SJCRH30 (cell line): ENCODE data around the gene GAL3ST3. TPM values are rescaled to one million over a fixed set of nuclear protein-coding genes. Genes with fewer than 3 reads are reported as not detected.
A peak's percentile ranks its signal among the peaks of the same experiment; 100 is the strongest.
"Not testable (repeated sequence)": the region's sequence is repeated elsewhere in the genome, so short reads cannot be mapped to it uniquely, and the experiment has no call there.

Experiments
- DNase-seq, 2 experiments: peaks; one replicate each; pipeline ENCODE4 v3.0.0-alpha.2; 2015 to 2020
- H3K27ac ChIP-seq: fragments of 250-450 bp; sonication (Bioruptor Pico); 2 replicates; pipeline ENCODE4 v1.5.1; 2020; ENCODE audit warnings: mild to moderate bottlenecking, moderate library complexity
- H3K27me3 ChIP-seq: fragments of 250-450 bp; sonication (Bioruptor Pico); 2 replicates; pipeline ENCODE4 v1.5.1; 2020; ENCODE audit warnings: mild to moderate bottlenecking, moderate library complexity
- H3K36me3 ChIP-seq: fragments of 250-450 bp; sonication (Bioruptor Pico); 2 replicates; pipeline ENCODE4 v1.5.1; 2020; ENCODE audit warnings: mild to moderate bottlenecking, moderate library complexity
- H3K4me1 ChIP-seq: fragments of 250-450 bp; sonication (Bioruptor Pico); 2 replicates; pipeline ENCODE4 v1.5.1; 2020; ENCODE audit warnings: mild to moderate bottlenecking, moderate library complexity
- H3K4me3 ChIP-seq: fragments of 250-450 bp; sonication (Bioruptor Pico); 2 replicates; pipeline ENCODE4 v1.5.1; 2020; ENCODE audit warnings: mild to moderate bottlenecking, moderate library complexity
- H3K9me3 ChIP-seq: fragments of 250-450 bp; sonication (Bioruptor Pico); replicated peaks from 2 replicates; pipeline ENCODE4 v1.5.1; 2020; ENCODE audit warnings: mild to moderate bottlenecking, moderate library complexity
- total RNA-seq: library from RNA; depleted of rRNA; stranded (reverse); fragments of >200 nt; shearing (Covaris generic); gene quantifications from 2 replicates; pipeline ENCODE4 v1.2.3, GENCODE V29; 2014

Gene GAL3ST3
- total RNA-seq, 1 experiment from 2014 or later = not detected

GRCh38 chr11:66015936-66016792 lies 32.8 kb downstream of the GAL3ST3 start:
- DNase-seq = no peak
- Histone ChIP-seq H3K9me3 (no peaks in the 10 kb centered on the region), H3K36me3 (no peaks in the 10 kb centered on the region), H3K4me1 (peaks cover 25% of the 10 kb centered on the region), H3K4me3 (no peak overlapping the region), H3K27me3 (no peaks in the 10 kb centered on the region), H3K27ac (no peak overlapping the region; the same call in 1 of the 2 replicates)

- Histone ChIP-seq H3K36me3 (no peaks in the 10 kb centered on the region), H3K27me3 (no peaks in the 10 kb centered on the region), H3K9me3 (no peaks in the 10 kb centered on the region), H3K4me1 (peaks cover 21% of the 10 kb centered on the region), H3K4me3 (no peak overlapping the region), H3K27ac (peak overlapping the region; percentile 12; the same call in 1 of the 2 replicates)
- peak in 1 of 2 experiments; percentile 31 for DNase-seq
Observed at GRCh38 chr11:66015454-66015881, 33.5 kb downstream of the GAL3ST3 start.

GRCh38 chr11:66014804-66015453 lies 34.0 kb downstream of the GAL3ST3 start:
- no peak for DNase-seq
- H3K27ac ChIP-seq = peak overlapping the region; percentile 12; the same call in 1 of the 2 replicates

GRCh38 chr11:66013762-66014100 lies 35.2 kb downstream of the GAL3ST3 start:
- no peak for DNase-seq
- Histone ChIP-seq H3K9me3 (no peaks in the 10 kb centered on the region), H3K4me3 (no peak overlapping the region), H3K36me3 (no peaks in the 10 kb centered on the region), H3K27me3 (no peaks in the 10 kb centered on the region), H3K4me1 (peaks cover 25% of the 10 kb centered on the region), H3K27ac (no peak overlapping the region)

More at GRCh38 chr11:66014804-66015453, 34.0 kb downstream of the GAL3ST3 start:
- H3K36me3 ChIP-seq = no peaks in the 10 kb centered on the region
- H3K4me1 ChIP-seq = peaks cover 21% of the 10 kb centered on the region
- no peak overlapping the region for H3K4me3 ChIP-seq
- no peaks in the 10 kb centered on the region for H3K9me3 ChIP-seq
- no peaks in the 10 kb centered on the region for H3K27me3 ChIP-seq

GRCh38 chr11:66012946-66013761 lies 35.8 kb downstream of the GAL3ST3 start:
- no peaks in the 10 kb centered on the region for H3K36me3 ChIP-seq
- no peaks in the 10 kb centered on the region for H3K27me3 ChIP-seq
- no peaks in the 10 kb centered on the region for H3K9me3 ChIP-seq
- peak overlapping the region; percentile 3; the same call in 1 of the 2 replicates for H3K27ac ChIP-seq
- H3K4me1 ChIP-seq = peaks cover 31% of the 10 kb centered on the region
- H3K4me3 ChIP-seq = no peak overlapping the region
- peak; percentile 41 to 42 for DNase-seq

- no peaks in the 10 kb centered on the region for H3K27me3 ChIP-seq
Observed at GRCh38 chr11:66012371-66012945, 36.5 kb downstream of the GAL3ST3 start.

GRCh38 chr11:66011785-66012303 lies 37.1 kb downstream of the GAL3ST3 start, which contains the start of gene CST6:
CST6 (plus strand) TSS chr11:66012008; CDS start chr11:66012045, 37 bp downstream.
- DNase-seq = no peak
- no peak within 1 kb of the TSS for H3K27ac ChIP-seq
- no peaks in the 10 kb centered on the region for H3K27me3 ChIP-seq
- no peaks in the 10 kb centered on the region for H3K9me3 ChIP-seq
- no peaks in the 10 kb centered on the region for H3K36me3 ChIP-seq
- H3K4me3 ChIP-seq = no peak within 1 kb of the TSS
- H3K4me1 ChIP-seq = peaks cover 44% of the 10 kb centered on the region

More at GRCh38 chr11:66012371-66012945, 36.5 kb downstream of the GAL3ST3 start:
- no peak for DNase-seq
- H3K27ac ChIP-seq = no peak overlapping the region
- no peaks in the 10 kb centered on the region for H3K36me3 ChIP-seq
- H3K4me3 ChIP-seq = no peak overlapping the region
- H3K4me1 ChIP-seq = peaks cover 38% of the 10 kb centered on the region
- H3K9me3 ChIP-seq = no peaks in the 10 kb centered on the region

GRCh38 chr11:66011239-66011784 lies 37.6 kb downstream of the GAL3ST3 start:
- no peaks in the 10 kb centered on the region for H3K9me3 ChIP-seq
- H3K27me3 ChIP-seq = no peaks in the 10 kb centered on the region
- H3K36me3 ChIP-seq = no peaks in the 10 kb centered on the region
- DNase-seq = no peak
- no peak overlapping the region for H3K4me3 ChIP-seq
- H3K4me1 ChIP-seq = peaks cover 45% of the 10 kb centered on the region
- no peak overlapping the region for H3K27ac ChIP-seq

- peaks cover 34% of the 10 kb centered on the region for H3K4me1 ChIP-seq
- H3K9me3 ChIP-seq, H3K4me3 ChIP-seq, DNase-seq, H3K27ac ChIP-seq, H3K27me3 ChIP-seq, H3K36me3 ChIP-seq: not testable (repeated sequence)
Observed at GRCh38 chr11:66010036-66010435, 38.9 kb downstream of the GAL3ST3 start.

- DNase-seq = peak; percentile 78 to 80
- no peaks in the 10 kb centered on the region for H3K27me3 ChIP-seq
- H3K36me3 ChIP-seq = peaks cover 13% of the 10 kb centered on the region
- no peaks in the 10 kb centered on the region for H3K9me3 ChIP-seq
- no peak overlapping the region for H3K27ac ChIP-seq
- H3K4me3 ChIP-seq = no peak overlapping the region
- H3K4me1 ChIP-seq = peaks cover 31% of the 10 kb centered on the region
Observed at GRCh38 chr11:66008468-66009101, 40.4 kb downstream of the GAL3ST3 start.

- Histone ChIP-seq H3K9me3 (no peaks in the 10 kb centered on the region), H3K27ac (no peak overlapping the region), H3K36me3 (peaks cover 13% of the 10 kb centered on the region), H3K27me3 (no peaks in the 10 kb centered on the region), H3K4me1 (peaks cover 30% of the 10 kb centered on the region), H3K4me3 (no peak overlapping the region)
- DNase-seq = no peak
Observed at GRCh38 chr11:66008095-66008467, 40.9 kb downstream of the GAL3ST3 start.

- Histone ChIP-seq H3K27ac (no peak overlapping the region), H3K27me3 (no peaks in the 10 kb centered on the region), H3K4me1 (peaks cover 25% of the 10 kb centered on the region), H3K9me3 (no peaks in the 10 kb centered on the region), H3K4me3 (no peak overlapping the region), H3K36me3 (peaks cover 13% of the 10 kb centered on the region)
- DNase-seq = peak; percentile 29 to 40
Observed at GRCh38 chr11:66007201-66007634, 41.7 kb downstream of the GAL3ST3 start.

- Histone ChIP-seq H3K36me3 (peaks cover 13% of the 10 kb centered on the region), H3K9me3 (no peaks in the 10 kb centered on the region), H3K4me3 (no peak overlapping the region), H3K27me3 (no peaks in the 10 kb centered on the region), H3K4me1 (peaks cover 25% of the 10 kb centered on the region), H3K27ac (no peak overlapping the region)
- no peak for DNase-seq
Observed at GRCh38 chr11:66006891-66007176, 42.1 kb downstream of the GAL3ST3 start.
